Measurements from ENCODE around the gene GNAO1.

The GNAO1 gene

DNA sequence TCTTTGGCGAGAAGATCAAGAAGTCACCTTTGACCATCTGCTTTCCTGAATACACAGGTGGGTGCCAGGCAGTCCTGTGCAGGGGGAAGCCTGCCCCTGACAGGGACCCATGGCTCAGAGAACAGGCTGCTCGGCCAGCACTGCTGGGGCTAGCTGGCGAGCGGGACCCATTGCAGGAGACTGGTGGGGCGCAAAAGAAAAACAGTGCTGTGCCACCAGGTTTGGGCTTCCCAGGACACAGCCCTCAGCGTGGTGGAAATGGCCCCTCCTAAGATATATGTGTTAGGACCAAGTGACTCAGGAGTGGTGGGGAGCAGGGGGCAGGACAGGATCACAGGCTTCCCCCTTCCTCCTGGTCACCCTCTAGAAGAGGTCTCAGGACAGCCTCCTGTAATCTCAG lies 160.2 kb downstream of the GNAO1 start:
- DNase-seq: no peak

GRCh38 chr16:56352351-56353053 lies 161.2 kb downstream of the GNAO1 start:
- DNase-seq: no peak

GRCh38 chr16:56353054-56353921 lies 162.0 kb downstream of the GNAO1 start:
- no peak for DNase-seq

GRCh38 chr16:56354016-56354415 lies 162.7 kb downstream of the GNAO1 start:
- no peak for DNase-seq

DNA sequence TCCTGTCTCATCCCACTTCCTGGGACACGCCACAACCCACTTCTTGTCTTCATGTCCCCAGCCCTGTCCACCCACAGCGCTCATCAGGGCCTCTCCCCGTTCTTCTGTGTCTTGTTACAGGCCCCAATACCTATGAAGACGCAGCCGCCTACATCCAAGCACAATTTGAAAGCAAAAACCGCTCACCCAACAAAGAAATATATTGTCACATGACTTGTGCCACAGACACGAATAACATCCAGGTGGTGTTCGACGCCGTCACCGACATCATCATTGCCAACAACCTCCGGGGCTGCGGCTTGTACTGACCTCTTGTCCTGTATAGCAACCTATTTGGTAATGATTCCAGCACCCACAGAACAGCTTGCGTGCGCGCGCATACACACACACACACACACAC lies 163.5 kb downstream of the GNAO1 start:
- no peak for DNase-seq

DNA sequence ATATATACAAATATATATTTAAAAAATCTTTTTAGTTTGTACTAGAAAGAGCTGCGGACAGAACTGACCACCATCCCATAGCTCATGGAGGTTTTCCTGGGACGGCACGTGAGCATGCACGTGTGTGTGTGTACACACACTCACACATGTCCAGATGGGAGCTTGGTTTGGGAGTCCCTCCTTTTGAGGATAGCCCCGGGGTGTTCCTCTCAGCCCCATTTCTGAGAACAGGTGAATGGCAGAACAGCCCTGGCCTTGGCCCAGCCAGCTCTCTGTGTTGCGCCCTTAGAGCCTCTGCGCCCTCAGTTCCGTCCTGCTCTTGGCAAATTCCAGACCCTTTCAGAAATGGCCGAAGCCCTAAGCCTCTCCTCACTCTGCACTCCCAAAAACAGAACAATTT lies 163.9 kb downstream of the GNAO1 start:
- DNase-seq: no peak

DNA sequence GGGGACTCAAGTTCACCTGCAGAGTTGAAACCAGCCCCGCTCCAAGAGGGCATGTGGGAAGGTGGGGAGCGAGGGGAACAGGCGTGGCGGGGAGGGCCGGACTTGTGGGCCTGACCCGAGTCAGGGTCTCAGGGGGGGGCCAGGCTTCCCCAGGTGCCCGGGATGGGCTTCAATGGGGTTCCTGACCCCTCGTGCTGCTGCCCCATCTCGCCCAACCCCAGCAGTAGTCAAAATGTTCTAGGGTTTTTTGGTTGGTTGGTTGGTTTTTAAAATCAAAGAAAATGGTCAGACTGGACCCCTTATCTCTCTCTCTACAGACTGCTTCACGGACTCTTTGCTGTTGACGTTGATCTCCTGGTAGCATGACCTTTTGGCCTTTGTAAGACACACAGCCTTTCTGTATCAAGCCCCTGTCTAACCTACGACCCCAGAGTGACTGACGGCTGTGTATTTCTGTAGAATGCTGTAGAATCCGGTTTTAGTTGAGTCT lies 164.5 kb downstream of the GNAO1 start:
- DNase-seq: no peak

DNA sequence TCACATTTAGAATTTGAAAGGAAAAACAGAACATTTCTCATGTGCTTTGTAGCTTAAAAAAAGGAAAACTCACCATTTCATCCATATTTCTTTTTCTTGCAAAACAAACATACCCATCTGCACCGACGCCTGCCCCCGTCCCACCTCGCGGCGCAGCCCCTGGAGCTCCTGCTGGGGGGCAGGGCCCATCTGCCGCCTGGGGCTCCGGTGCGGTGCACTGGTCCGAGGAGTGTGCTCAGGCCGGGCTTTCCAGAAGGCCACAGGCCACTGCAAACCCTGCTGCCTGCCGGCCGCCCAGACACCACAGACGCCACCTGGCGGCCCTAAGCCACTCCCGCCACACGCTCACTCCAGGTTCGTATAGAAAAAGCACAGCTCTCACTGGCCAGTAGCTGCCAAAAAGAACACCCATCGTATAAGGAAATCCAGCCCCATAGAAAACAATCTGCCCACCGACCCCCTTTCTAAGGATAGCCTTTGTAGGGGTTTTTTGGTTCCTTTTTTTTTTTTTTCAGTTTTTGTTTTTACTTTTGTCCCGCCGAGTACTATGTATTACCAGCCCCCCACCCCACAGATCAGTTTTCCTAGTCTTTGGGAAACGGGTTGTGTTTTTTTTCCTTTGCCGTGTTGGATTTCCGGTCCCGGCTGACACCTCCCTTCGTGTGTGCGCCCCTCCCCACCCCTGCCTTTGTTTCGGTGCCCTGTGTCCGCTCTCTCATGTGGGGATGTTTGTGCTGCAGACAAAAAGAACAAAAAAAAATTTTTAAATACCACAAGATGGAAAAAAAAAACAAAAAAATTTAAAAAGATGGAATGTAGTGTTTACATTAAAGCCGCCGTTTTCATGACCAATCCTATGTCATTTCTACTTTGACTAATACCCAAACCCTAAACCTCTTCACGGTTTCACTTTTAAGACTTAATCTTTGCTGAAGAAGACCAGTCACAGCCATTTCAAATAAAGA lies 165.3 kb downstream of the GNAO1 start:
- DNase-seq: peak; percentile 93

- DNase-seq: peak; percentile 82
These were observed 166.0 kb downstream of the GNAO1 start for GRCh38 chr16:56357241-56357764.

GRCh38 chr16:56357765-56358322 lies 166.6 kb downstream of the GNAO1 start:
- no peak for DNase-seq

DNA sequence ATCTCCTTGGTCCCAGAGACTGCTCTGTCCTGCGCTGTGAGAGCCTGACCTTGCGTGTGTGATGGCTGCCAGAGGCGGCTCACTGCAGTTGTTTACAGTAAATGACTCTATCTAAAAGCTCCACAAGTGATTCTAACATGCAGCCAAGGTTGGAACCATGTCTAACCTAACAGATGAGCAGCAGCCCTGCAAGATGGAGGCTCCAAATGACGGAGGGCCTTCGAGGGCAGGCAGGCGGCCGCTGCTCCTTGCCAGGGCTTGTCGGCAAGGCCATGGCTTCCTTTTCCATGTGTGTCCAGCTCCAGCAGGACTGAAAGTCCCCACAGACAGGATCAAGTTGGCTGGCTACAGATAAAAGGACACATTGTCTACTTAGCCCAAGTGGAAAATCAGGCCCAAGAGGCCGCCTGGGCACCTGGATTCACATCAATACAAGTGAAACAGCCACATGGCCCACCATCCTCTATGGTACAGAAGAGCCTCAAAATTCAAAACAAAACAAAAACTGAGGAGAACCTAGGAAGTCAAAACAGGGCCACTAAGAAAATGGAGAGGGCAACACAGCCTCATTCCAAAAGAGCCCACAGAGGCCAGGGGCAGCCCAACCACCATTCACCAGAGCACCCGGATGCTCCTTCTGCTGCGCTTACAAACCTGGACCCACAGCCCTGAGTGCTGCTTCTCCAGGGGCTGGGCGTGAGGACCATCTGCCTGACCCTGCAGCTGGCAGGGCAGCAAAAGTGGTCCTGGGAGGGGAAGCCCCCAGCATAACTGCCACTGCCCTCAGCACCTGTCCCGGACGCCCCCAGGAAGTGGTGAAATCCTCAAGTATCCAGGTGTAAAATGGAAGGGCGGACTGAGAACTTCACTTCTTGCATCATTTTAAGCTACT lies 169.1 kb downstream of the GNAO1 start:
- DNase-seq: no peak

- DNase-seq: no peak
These were observed 170.9 kb downstream of the GNAO1 start for GRCh38 chr16:56362057-56362655.

- no peak for DNase-seq
These were observed 171.4 kb downstream of the GNAO1 start for GRCh38 chr16:56362706-56363105.

DNA sequence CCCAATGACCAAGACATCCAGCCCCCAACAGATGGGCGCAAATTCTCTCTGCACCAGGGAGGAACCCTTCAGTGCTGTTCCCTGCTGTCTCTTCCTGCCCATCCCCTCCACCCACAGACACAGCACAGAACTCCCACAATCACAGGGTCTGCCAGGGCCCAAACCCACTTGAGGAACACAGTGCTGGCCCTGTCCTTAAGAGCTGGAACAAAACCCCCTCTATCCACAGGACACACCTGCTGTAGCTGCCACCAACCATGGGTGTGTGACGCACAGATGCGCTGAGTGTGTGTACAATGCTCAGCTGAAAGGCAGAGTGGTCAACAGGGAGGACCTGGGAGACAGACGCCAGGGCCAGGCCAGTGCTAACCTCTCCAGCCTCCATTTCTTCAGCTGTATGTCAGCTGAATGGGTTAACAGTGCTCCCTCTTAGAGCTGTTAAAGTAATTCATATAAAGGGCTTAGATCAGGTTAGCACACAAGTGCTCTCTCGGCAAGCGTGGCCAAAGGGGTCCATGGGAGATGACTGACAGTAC lies 172.0 kb downstream of the GNAO1 start:
- no peak for DNase-seq

DNA sequence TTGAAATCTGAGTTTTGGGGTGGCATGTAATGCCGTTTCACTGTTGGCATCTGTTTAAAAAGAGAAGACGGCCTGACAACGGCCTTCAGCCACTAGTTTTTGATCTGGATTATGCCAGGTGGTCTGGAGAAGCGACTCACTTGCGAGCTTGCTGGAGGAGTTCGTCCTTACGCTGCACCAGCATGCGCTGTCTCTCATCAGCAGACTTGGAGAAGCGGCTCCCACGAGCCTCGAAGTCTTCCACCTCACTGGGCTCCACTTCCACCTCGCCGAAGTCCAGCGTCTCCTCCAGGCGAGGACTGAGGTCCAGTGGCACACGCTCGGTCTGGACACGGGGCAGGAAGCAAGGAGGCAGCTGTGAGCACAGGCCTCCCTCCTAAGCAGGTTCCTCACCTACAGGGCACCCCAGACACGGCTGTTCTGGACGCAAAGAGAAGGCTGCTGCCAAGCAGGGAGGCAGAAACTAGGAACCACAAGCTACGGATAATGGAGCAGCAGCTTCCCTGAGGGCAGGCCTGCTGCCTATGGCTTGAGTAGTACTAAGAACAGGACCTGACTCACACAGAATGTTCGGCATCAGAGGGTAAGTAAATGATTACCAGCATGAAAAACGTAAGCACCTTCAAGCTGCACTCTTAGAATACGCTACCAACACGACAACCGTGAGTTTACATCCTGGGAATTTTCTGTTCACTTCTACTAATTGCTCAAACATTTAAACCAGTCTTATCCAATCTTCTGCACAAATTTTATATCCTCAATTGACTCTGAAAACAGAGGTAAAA lies 172.7 kb downstream of the GNAO1 start:
- DNase-seq: no peak

GRCh38 chr16:56364865-56365264 lies 173.6 kb downstream of the GNAO1 start:
- DNase-seq: no peak

DNA sequence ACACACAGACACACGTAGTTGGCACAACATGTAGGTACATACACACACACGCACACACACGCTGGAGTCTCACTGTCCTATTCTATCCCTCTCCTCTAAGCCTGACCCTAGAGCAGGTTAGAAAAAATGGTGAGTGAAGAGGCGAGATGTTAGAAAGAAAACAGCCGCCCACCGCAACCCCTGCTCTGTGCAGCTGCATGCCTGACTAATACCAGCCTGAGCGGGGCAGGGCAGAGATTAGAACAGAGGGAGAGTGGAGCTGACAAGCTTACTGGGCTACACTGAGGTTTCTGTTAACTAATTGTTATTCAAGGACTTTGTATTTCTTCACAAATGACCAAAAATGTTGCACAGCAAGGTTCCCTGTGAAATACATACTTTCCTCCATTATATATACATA lies 174.3 kb downstream of the GNAO1 start:
- DNase-seq: no peak

DNA sequence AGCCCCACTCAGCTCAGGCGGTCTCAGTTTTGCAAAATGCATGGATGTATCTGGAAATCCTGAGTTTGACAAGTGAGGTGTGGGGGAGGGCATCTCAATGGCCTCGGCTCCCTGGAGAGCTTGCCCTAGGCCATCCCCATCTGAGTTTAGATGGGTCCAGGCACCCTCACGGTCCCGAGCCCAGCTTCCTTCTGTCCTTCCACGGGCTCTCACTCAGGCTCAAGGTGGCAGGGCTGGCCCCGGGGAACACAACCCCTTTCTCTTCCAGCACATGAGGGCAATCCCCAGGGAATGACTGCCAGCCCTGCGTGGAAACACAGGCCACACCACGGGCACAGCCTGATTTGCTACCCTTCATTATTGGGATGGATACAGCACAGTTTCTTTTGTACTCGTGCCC lies 175.7 kb downstream of the GNAO1 start:
- no peak for DNase-seq

- DNase-seq: no peak
These were observed 176.5 kb downstream of the GNAO1 start for GRCh38 chr16:56367764-56368163.
